CD4-positive, alpha-beta T cell (primary cell): Measurements from ENCODE around the gene PRKAR2B. TPM values are rescaled to one million over a fixed set of nuclear protein-coding genes. Genes with fewer than 3 reads are reported as not detected.

Experiments
- ATAC-seq: fragments of 200-7000 bp; cut with Tn5 transposase; one replicate; pipeline ENCODE4 v1.10.0; 2022; ENCODE audit warnings: mild to moderate bottlenecking; ENCODE audit not compliant: poor library complexity
- CTCF ChIA-PET: fragments of 350-600 bp; sonication (Branson Sonifier 250); formaldehyde crosslinking; loops from one replicate; lab custom pipeline; 2021; ENCODE audit warnings: antibody characterized with exemption, inconsistent platforms; lab: Charles Lee
- POLR2A ChIA-PET: fragments of 350-600 bp; sonication (Branson Sonifier 250); formaldehyde crosslinking; loops from one replicate; lab custom pipeline; 2021; ENCODE audit warnings: antibody characterized with exemption, inconsistent platforms; lab: Charles Lee
- DNase-seq, 14 experiments: peaks; one replicate each; pipeline ENCODE4 v3.0.0-alpha.2; 2013 to 2020; ENCODE audit warnings: mixed read lengths in 2 of 14
- H3K27ac ChIP-seq, 2 donors: one replicate each; pipeline versions ENCODE4 v1.5.1 to v1.7.0; 2013; ENCODE audit warnings: low read length in 2 of 2, low read depth in 1 of 2, mild to moderate bottlenecking in 1 of 2
- H3K27me3 ChIP-seq, 2 experiments: 1 replicate in 1 of 2; 2 replicates in 1 of 2; pipeline versions ENCODE4 v1.6.1 to v1.7.0; 2013; ENCODE audit warnings: low read length in 2 of 2, control low read depth in 1 of 2, mild to moderate bottlenecking in 1 of 2, moderate library complexity in 1 of 2; ENCODE audit not compliant: insufficient read depth in 2 of 2, control insufficient read depth in 1 of 2
- H3K36me3 ChIP-seq: one replicate; pipeline ENCODE4 v1.6.1; 2013; ENCODE audit warnings: low read length, control low read depth; ENCODE audit not compliant: insufficient read depth
- H3K4me1 ChIP-seq: one replicate; pipeline ENCODE4 v1.6.1; 2013; ENCODE audit warnings: low read length, control low read depth; ENCODE audit not compliant: insufficient read depth
- H3K4me3 ChIP-seq: one replicate; pipeline ENCODE4 v1.5.1; 2013; ENCODE audit warnings: mild to moderate bottlenecking, low read length, moderate library complexity
- H3K9me3 ChIP-seq, 2 experiments: 1 replicate in 1 of 2; 2 replicates in 1 of 2; pipeline versions ENCODE4 v1.6.1 to v1.7.0; 2013; ENCODE audit warnings: low read length in 2 of 2, mild to moderate bottlenecking in 2 of 2, control low read depth in 1 of 2, moderate library complexity in 1 of 2; ENCODE audit not compliant: control insufficient read depth in 1 of 2, insufficient read depth in 1 of 2
- H3K27ac Mint-ChIP-seq: one replicate; pipeline ENCODE4 v1.8.0; 2020; ENCODE audit warnings: mixed read lengths
- H3K27me3 Mint-ChIP-seq: one replicate; pipeline ENCODE4 v1.8.0; 2021; ENCODE audit warnings: mixed read lengths
- H3K36me3 Mint-ChIP-seq: one replicate; pipeline ENCODE4 v1.8.0; 2021; ENCODE audit warnings: low read depth, mixed read lengths
- H3K4me1 Mint-ChIP-seq: one replicate; pipeline ENCODE4 v1.8.0; 2021; ENCODE audit warnings: low read depth, mixed read lengths
- H3K4me3 Mint-ChIP-seq: one replicate; pipeline ENCODE4 v1.8.0; 2020; ENCODE audit warnings: mild to moderate bottlenecking, mixed read lengths
- H3K9me3 Mint-ChIP-seq: one replicate; pipeline ENCODE4 v1.8.0; 2020; ENCODE audit warnings: mixed read lengths
- CTCF ChIP-seq: fragments of 200-600 bp; IDR thresholded peaks from one replicate; pipeline ENCODE4 v1.8.0; 2022; ENCODE audit warnings: antibody characterized with exemption, mild to moderate bottlenecking
- intact Hi-C, 2 experiments: fragments of 100-400 bp; cut with DNase I in 1 of 2; cut with micrococcal nuclease in 1 of 2; formaldehyde crosslinking; loops; one replicate each; pipeline versions ENCODE4 v1.15.1 to v1.9.0; 2023 to 2025; cut with DNase I, micrococcal nuclease
- total RNA-seq, 174 experiments: library from RNA in 2 of 174; stranded (reverse) in 2 of 174; gene quantifications; one replicate each; pipeline ENCODE4 v1.2.3 and lab custom pipeline; 2021 to 2026

The PRKAR2B gene
- total RNA-seq, 2 experiments from 2014 or later, result 0.41 to 0.42 TPM

DNA sequence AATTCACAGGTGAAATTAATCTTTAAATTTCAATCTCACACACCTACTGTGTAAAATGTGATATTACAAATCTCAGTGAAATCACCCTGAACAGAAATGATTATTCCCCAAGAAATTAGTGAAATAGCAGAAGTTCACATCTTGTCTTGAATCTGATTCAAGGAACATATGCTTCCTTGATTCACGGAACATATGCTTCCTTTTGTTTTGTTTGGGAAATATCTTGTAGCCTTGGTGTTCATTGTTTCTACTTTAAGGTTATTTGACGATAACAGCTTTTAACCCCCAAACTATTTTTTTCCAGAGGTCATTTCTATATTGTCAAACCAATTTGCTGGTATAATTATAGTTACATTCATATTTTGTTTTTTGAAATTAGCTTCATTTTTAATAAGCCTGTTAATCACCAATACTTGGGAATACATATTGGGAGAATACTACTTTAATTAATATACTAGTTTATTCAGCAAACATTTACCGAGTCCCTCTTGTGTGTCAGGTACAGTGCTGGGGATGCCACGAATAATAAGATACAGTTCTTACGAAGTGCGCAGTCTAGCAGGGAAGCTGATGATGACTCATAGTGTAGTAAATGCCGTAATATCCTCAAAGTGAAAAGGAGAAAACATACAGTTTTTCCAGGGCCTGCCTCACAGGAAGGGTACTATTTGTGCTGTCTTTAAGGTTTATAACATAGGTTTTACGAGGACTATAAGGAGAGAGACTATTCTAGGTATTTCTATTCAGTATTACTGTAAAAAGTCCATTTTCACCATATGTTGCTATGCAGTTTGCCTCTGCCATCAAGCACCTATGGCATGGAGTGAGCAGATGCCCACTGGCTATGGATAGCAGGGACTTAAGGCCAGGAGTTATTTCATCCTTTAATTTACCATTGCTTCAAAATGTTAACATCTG lies 32.5 kb downstream of the PRKAR2B start:
- no peak for TF ChIP-seq CTCF
- no peaks in the 10 kb centered on the region for H3K9me3 Mint-ChIP-seq
- ChIA-PET POLR2A (no interaction called here), CTCF (no interaction called here)
- no peaks in the 10 kb centered on the region for H3K36me3 Mint-ChIP-seq
- H3K4me1 Mint-ChIP-seq, result no peaks in the 10 kb centered on the region
- no peaks in the 10 kb centered on the region for H3K9me3 ChIP-seq
- H3K27me3 Mint-ChIP-seq, result no peaks in the 10 kb centered on the region
- H3K27ac ChIP-seq, result no peak overlapping the region
- ATAC-seq (no peak), DNase-seq (peak in 2 of 14 experiments; percentile 5 to 14)
- H3K4me3 ChIP-seq, result no peak overlapping the region
- no peak overlapping the region for H3K4me3 Mint-ChIP-seq
- H3K27ac Mint-ChIP-seq, result no peak overlapping the region
- no peaks in the 10 kb centered on the region for H3K4me1 ChIP-seq
- H3K36me3 ChIP-seq, result no peaks in the 10 kb centered on the region
- intact Hi-C loops, result no loop called here
- H3K27me3 ChIP-seq, result no peaks in the 10 kb centered on the region

- H3K4me1 ChIP-seq, result no peaks in the 10 kb centered on the region
- Mint-ChIP-seq H3K27me3 (no peaks in the 10 kb centered on the region), H3K27ac (no peak overlapping the region), H3K36me3 (no peaks in the 10 kb centered on the region), H3K4me1 (no peaks in the 10 kb centered on the region), H3K4me3 (no peak overlapping the region), H3K9me3 (no peaks in the 10 kb centered on the region)
- no peak overlapping the region for H3K4me3 ChIP-seq
- TF ChIP-seq CTCF, result no peak
- ATAC-seq, result no peak
- no peak for DNase-seq
- H3K27ac ChIP-seq, result no peak overlapping the region
- ChIA-PET POLR2A (no interaction called here), CTCF (no interaction called here)
- intact Hi-C loops, result no loop called here
- H3K9me3 ChIP-seq, result no peaks in the 10 kb centered on the region
- no peaks in the 10 kb centered on the region for H3K36me3 ChIP-seq
- no peaks in the 10 kb centered on the region for H3K27me3 ChIP-seq
Measured at GRCh38 chr7:107077699-107078516, 33.4 kb downstream of the PRKAR2B start.

DNA sequence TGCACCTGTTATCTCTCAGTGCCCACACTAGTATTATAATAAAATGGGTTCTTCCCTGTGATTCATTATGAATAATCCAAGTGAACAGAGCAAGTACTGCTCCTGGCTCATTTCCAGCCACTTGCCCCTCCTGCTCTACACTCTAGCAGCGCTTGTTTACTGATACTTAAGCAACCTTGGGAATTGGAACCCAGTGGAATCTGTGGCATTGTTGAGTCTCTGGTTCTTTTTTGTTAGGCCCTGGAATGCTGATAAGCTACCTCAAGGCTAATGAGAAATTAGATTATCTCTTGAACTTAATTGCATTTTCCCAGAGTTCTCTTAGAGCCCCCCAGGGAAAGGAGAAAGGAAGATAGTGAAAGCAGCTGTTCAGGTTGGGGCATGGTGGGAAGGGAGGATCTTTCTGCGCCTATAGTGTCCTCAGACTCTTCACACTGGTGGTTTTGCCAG lies 34.0 kb downstream of the PRKAR2B start:
- Mint-ChIP-seq H3K4me1 (no peaks in the 10 kb centered on the region), H3K9me3 (no peaks in the 10 kb centered on the region), H3K36me3 (no peaks in the 10 kb centered on the region), H3K4me3 (no peak overlapping the region), H3K27me3 (no peaks in the 10 kb centered on the region), H3K27ac (no peak overlapping the region)
- H3K4me3 ChIP-seq, result no peak overlapping the region
- intact Hi-C loops, result no loop called here
- ATAC-seq (no peak), DNase-seq (no peak)
- no peaks in the 10 kb centered on the region for H3K4me1 ChIP-seq
- ChIA-PET POLR2A (no interaction called here), CTCF (no interaction called here)
- H3K36me3 ChIP-seq, result no peaks in the 10 kb centered on the region
- no peaks in the 10 kb centered on the region for H3K27me3 ChIP-seq
- TF ChIP-seq CTCF, result no peak
- H3K9me3 ChIP-seq, result no peaks in the 10 kb centered on the region
- no peak overlapping the region for H3K27ac ChIP-seq
